Measurements from ENCODE around the gene SLC36A3. TPM values are rescaled to one million over a fixed set of nuclear protein-coding genes. Genes with fewer than 3 reads are reported as not detected.

The SLC36A3 gene
- polyA plus RNA-seq, 1 donor = not detected

DNA sequence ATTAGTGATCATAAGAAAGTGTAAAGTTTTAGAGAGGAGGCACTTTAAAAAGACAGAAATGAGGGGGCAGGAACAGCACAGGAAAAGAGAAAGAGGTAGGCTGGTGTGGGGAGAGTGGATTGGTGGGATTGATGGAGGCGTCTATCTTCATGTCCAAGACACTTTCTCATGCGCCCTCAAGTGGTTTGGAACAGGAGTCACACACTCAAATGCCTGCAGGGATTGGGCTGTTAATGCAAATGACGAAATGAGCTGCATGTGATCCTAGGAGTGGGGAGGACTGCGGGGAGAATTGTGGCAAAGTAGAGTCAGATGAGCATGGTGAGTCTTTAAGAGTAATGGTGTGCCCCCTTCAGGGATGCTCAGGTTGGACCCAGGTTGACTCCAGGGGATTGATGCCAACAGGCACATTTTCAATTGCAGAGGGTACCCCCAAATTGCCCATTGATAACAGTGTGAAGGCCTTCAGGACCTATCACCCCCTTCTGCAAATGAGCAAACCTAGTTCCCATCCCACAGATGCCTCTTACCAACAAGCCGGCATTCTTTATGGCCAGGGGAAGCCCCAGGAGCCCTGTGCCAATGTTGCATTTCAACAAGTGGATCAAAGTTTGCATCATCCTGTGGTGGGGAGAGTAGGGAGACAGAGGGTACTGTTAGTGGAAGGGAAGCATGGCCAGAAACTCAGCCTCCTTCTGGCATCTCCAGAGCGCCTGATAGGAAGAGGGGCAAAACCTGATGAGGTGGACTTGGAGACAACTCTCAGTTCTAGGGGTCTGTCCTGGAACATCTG lies 5.3 kb downstream of the SLC36A3 start:
- peak; percentile 17 for DNase-seq

DNA sequence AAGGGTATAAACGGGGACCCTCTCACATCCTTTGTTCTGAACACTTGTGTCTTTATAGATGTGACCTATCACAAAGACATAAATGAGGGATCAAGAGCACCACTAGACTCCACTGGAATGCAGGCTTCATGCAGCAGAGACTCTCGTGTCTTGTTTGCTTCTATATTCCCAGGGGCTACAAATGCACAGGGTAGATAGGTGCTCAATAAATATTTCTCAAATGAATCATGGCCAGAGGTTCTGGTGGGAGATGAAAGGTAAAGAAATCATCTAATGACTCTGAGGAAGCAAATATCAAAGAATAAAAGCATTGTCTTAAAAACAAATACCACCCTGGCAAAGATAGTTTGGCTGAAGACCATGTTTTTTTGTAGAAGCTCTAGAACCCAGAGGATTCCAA lies 6.6 kb downstream of the SLC36A3 start:
- no peak for DNase-seq

DNA sequence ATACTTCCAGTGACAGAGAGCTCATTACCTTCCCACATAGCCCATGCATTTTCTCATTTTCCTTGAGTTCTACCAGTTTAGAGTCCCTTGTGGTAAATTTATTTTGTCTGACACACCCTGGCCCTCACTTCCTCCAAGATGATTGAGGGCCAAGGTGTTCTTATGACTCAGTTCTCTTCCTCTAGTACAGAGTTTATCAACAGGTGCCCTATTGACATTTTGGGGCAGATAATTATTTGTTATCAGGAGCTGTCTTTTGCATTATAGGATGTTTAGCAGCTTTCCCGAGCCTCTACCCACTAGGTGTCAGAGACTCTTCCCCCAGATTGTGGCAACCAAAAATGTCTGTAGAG lies 7.1 kb downstream of the SLC36A3 start:
- no peak for DNase-seq

DNA sequence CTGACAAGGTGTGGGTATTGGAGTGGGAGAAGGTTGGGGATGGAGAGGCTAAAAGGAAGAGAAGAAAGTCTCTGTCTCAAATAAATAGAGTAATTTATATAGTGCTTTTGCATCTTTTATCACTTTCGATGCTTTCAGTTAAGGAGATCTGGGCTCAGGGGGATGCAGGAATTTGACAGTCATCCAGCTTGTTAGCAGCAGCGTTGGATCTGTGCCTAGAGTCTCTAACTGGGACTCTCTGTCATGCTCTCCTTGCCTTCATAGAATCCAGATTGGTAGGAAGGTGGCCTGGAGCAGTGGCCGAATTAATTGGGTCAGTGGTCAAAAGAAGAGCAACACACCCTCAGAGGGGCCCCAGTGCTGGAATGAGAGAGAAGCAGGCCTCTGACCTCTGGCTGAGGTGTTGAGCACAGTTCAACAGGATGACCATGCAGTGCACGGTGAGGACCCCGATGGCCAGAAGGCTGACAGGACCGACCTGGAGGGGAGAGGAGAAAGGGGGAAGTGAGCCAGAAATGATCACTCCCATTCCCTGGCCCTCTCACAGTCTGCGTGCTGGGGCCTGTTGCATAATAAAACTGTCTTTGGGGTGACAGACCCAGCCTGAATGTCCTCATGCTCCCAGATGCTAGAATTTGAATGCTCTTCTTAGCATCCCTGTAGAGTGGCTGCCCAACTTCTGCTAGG lies 7.6 kb downstream of the SLC36A3 start:
- peak; percentile 50 for DNase-seq

DNA sequence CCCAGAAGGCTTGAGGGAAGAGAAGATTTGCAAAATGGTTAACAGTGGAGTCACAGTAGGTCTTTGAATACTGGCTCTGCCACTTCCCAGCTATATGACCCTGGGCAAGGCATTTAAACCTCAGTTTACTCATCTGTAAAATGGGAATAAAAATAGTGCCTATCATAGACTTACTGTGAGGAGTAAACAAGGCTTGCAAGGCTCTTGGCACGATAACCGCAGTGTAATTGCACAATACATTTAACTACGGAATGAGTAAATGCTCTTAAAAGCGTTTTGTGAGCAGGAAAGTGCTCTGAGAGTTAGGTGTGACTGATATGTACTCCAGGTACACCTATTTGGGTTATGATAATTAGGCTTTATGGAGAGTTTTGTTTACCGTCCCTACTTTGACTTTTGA lies 8.4 kb downstream of the SLC36A3 start:
- DNase-seq = no peak

DNA sequence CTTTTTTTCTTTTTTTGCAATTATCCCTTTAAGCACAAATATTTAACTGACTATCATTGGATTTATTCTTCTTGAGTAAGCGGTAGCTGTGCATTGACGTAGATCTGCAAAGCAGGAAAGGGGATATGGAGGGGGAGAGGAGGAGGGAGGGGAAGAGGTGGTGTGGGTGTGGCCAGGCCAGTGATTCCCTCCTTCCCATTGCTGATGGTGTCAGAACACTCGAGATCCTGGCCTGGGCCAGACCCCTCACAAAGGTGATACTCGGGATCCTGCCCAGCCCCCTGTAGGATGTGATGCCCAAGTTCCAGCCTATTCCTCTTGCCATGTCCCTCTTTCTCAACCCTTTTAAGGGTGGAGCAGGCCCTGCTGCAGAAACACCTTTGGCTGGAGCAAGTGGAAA lies 9.9 kb downstream of the SLC36A3 start:
- no peak for DNase-seq

DNA sequence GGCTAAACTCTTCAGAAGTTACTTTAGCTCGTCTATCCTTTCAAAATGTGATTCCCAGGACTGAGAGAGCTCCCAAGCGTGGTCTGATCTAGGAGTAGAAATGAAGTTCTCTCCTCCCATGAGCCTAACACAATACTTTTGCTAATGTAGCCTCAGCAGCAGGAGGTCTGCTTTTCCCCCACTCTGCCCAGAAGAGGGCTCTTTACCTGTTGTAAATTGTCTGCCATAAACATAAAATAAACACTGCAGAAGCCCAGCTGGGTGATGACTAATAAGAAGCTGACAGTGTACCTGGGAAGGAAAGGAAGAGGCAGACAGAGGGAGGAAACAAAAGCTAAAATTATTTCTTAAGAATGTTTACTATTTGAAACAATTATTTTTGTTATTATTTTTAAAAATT lies 15.4 kb downstream of the SLC36A3 start:
- DNase-seq = no peak

DNA sequence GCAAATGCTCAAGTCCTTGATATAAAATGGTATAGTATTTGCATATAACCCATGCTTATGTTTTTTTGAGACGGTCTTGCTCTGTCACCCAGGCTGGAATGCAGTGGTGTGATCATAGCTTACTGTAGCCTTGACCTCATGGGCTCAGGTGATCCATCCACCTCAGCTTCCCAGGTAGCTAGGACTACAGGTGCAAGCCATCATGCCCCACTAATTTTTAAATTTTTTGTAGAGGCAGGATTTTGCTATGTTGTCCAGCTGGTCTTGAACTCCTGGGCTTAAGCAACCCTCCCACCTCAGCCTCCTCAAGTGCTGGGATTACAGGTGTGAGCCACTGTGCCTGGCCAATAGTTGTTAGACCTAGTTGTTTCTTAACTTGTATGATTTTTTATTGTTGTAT lies 17.3 kb downstream of the SLC36A3 start:
- DNase-seq = no peak

DNA sequence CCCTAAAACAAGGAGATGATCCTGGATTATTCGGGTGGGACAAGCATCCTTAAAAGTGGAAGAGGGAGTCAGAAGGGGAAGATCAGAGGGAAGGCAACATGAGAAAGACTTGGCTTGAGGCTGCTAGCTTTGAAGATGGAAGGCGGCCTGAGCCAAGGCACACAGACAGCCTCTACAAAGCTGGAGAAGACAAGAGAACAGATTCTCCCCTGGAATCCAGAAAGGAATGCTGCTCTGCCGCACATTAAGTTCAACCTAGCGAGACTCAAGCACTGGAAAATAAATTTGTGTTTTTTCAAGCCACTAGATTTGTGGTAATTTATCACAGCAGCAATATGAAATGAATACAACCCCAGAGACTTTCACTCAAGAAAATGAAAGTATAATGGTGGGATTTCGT lies 17.9 kb downstream of the SLC36A3 start:
- DNase-seq = no peak

DNA sequence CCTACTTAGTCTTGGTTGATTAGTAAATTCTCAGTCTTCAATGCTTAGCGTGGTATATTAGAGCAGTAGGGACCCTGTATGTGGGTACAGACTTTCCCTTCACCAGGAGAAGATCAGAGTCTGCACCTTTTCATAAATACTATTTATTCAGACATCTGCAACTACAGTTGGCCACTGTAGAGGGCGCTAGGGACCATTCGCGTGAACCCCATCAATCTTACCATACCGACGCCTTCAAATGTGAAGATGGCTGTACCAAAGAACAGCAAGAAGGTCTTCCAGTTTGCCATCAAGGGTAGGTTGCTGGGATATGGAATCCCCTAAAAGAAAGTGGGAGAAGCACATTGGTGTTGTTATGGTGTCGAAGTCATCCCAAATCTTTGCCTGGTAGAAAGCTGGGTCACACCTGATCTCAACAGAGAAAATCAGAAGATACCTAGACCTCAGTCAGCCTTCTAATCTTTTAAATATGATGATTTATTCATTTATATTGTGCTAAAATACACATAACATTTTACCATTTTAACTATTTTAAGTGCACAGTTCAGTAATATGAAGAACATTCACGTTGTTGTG lies 19.1 kb downstream of the SLC36A3 start:
- DNase-seq = no peak

DNA sequence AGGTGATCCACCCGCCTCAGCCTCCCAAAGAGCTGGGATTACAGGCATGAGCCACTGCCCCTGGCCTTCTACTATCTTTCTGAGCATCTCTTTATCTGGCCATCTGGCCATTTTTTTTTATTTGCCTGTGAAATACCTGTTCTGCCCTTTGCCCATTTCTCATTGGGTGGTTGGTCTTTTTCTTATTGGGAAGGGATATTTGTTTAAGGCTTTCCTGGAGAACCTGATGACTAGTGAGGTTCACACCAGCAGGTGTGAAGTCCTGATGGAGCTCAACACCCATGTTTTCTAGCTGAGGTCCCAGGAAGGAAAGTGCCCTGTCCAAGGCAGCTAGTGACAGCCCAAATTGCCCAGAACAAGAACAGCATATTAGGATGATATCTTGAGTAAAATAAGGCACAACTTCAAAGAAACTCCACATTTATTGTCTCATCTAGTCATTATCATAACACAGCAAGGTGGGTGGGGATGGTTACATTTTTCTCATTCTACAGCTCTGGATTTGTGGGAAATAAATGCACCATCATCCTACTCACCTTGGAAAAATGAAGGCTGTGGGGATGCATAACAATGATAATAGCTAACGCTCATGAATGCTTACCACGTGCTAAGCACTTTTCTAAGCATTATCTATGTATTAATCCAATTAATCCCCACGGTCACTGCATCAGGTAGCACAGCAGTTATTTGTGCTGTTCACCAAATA lies 20.3 kb downstream of the SLC36A3 start:
- no peak for DNase-seq

DNA sequence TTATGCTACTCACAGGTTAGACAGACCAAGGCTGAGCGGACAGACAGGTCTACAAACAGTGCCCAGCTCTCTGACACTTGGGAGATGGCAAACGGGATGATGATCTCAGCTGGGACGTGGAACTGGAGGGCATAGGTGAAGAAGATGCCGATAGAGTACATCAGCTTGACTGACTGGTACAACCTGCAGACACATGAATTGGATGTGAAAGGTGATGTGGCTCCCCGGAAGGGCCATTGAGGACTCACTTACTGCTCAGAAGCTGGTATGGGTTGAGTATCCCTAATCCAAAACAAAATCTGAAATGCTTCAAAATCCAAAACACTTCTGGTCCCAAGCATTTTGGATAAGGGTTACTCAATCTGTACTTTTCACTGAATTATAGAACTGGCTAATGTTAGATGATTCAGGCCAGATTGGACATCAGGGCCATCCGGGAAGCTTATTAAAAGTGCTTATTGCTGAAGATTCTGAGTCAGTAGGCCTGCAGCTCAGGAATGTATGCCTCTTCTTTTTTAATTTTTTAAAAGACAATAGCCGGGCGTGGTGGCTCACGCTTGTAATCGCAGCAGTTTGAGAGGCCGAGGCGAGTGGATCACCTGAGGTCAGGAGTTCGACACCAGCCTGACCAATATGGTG lies 22.4 kb downstream of the SLC36A3 start:
- no peak for DNase-seq

DNA sequence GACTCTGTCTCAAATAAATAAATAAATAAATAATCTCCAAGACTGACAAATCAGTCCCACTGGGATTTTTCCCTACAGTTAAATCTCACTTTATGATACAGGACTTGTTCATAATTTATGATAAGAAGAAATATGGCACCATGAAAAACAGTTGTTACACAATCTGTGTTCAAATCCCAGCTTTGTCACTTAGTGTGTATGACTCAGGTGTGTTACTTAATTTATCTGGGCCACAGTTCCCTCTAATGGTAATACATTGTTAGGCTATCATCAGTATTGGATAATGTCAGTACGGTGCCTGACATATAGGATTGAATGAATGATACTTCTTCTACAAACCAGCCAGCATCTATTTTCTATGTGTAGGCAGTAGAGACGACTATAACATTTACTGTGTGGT lies 23.1 kb downstream of the SLC36A3 start:
- DNase-seq = no peak

DNA sequence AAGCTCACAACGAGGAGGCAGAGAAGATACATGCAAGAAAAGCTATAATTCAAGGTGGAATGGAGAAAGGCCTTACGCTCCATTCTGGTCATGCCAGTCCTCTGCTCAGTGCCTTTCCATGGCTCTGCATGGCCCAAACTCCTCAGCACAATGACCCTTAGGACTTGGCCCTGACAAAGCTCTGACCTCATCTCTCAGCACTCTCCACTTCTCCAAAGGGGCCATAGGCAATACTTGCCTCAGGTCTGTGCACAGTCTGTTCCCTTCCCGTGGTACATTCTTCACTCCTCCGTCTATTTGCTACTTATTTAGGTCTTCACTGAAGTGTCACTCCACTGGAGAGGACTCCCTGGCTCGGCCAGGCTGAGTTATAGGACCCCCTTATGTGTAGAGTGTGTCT lies 24.7 kb downstream of the SLC36A3 start:
- DNase-seq = no peak

DNA sequence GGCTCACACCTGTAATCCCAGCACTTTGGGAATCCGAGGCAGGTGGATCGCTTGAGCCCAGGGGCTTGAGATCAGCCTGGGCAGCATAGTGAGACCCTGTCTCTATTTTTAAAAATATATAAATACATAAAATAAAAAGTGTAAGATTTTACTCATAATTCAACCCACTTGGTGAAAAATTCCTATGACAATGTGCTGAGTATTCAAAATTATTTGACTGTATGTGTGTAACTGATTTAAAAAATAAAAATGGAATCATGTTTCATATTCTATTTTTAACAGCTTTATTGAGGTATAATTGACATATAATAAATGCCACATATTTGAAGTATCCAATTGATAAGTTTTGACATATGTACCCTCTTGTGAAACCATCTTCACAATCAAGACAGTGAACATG lies 27.8 kb downstream of the SLC36A3 start:
- DNase-seq = no peak

DNA sequence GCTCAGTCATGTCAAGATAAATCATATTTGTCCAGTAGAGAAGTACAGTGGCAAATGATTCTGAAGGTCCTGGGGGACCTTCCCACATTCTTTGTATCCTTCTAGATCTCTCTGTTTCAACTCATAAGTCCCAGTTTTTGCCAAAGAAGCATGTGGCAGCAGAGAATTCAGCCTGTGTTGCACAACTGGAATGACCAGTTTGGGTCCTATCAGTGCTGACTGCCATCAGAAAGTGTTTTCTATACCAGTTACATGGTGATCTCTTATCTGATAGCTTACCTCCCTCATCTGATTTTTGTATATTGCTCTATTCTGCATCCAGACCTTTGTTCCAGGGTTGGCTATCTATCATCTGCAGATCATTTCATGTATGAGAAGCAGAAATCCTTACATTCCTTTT lies 28.9 kb downstream of the SLC36A3 start:
- DNase-seq = no peak

DNA sequence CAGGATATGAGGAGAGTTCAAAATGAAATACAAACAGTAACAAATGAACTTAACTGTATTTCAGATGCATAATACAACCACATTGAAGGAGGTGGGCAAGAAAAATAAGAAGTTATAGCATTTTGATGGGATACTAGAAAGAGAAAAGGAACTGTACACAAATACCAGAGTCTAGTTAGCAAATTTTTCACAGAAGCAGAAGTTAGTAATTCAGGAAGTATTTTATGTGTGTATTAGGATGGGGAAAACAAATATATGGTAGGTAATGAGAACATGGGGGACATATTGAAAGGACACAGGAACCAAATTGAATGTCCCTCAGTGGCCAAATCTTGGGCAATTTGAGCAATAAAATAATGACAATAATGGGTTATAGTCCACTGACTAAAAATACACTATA lies 32.2 kb downstream of the SLC36A3 start:
- no peak for DNase-seq

DNA sequence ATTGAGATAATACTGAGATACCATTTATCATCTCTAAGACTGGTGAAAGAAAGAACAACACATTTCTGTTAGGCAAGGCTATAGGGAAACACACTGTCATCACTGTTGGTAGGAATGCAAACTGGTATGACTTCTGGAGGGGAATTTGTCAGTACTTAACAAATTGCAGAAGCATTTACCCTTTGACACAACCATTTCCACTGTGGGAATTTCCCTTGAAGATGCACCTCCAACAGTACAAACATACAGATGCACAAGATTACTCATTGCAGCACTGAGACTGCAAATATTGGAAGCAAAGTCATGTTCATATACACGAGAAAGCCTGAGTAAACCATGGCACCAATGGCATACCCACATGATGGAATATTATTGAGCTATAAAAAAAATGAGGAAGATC lies 33.0 kb downstream of the SLC36A3 start:
- no peak for DNase-seq

DNA sequence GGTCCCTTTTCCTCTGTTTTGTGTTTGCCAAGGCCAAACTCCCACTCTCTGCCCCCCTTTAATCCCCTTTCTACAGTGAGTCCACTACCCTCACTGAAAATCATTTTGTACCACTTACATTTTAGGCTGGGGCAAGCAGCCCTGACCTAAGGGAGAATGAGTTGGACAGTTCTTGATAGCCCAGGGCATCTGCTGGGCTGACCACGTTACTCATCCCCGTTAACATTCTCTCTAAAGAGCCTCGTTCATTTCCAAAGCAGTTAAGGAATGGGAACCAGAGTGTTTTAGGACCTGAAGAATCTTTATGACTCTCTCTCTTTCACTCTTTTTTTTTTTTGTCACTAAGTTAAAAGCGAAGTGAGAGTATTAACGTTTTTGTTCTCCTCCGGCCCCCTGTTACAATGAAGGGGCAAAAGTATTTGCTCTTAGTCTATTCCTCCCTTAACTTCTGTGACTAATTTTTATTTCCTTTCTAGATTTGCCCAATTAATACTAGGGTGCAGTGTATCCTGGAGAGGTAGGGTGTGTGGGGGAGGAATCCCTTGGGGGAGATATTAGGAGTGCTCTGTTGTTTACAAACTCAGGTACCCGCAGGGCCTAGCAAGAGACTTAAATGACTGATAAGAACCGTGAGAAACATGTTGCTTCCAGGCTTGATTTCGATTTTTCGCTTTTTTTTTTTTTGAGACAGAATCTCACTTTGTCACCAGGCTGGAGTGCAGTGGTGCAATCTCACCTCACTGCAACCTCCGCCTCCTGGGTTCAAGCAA lies 35.9 kb downstream of the SLC36A3 start:
- no peak for DNase-seq

DNA sequence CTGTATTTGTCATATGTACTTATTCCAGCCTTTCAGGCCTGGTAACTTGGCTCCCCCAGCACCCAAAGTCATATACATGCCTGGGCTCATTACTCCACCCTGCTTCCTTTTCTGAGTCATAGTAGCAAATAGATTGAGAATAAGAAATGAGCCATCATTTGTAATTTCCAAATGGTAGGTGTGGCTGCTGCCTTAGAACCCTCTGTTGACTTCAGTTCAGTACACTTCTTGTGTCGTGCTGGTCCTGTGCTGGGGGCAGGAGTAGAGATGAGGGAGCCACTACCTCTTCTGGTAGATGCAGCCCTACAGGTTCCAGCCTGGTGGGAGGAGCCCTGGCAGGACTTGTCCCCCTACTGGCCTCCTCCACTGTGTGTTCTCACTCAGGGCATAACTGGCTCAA lies 39.5 kb downstream of the SLC36A3 start:
- DNase-seq = no peak

DNA sequence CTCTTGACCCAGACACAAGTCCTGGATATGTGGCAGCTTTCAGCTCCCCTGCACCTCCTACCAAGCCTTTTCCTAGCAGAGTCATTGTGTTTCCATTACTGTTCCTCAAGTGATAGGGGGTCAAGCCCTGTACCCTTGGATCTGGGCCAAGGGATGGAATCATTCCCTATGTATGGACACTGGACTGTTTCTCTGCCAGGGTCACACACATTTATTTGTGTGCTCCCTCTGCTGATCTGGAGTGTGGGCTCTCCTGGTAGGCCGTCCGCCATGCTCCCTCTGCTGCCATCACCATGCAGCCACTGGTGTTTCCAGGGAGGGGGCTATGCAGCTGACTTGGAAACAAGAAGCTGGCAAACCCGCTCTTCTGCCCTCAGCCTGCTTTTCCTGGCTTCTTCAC lies 41.0 kb downstream of the SLC36A3 start:
- DNase-seq = no peak

DNA sequence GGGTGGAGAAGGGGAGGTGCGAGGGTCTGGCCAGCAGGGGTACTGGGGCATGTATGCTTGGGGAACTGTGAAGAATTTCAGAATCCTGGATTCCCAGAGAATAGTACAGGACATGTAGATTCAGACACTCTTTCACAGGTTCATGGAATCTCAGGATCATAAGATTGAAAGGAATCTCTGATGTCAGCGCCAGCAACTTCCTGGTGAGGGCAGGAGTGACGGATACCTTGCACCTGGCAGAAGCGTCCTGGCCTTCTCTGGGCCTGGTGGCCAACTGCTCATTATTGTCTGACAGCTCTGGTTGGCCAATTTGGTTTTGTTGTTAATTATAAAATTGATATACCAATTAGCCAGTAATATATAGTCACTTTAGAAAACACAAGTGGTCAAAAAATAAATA lies 43.6 kb downstream of the SLC36A3 start:
- DNase-seq = no peak
